Cardiac fibroblast (primary cell): ENCODE results near the gene SIRT4.

Experiments used
- DNase-seq, 2 donors: peaks; one replicate each; pipeline versions ENCODE4 v3.0.0 to v3.0.0-alpha.2; 2010; ENCODE audit warnings: low read depth in 2 of 2
- H3K4me3 ChIP-seq, 2 donors: replicated peaks in 1 of 2; 1 replicate in 1 of 2; 2 replicates in 1 of 2; pipeline ENCODE4 v1.5.1; 2011; ENCODE audit warnings: low read depth in 2 of 2, low read length in 2 of 2, mild to moderate bottlenecking in 2 of 2, moderate library complexity in 1 of 2
- TF ChIP-seq, protein P1 (sequence below): IDR thresholded peaks from one replicate; pipeline ENCODE4 v1.5.1; 2011; ENCODE audit warnings: low read depth, mild to moderate bottlenecking, low read length, inconsistent platforms

SIRT4 gene

GRCh38 chr12:120264904-120265472 is 37.1 kb upstream of the SIRT4 start:
- DNase-seq = no peak
- H3K4me3 ChIP-seq = peak overlapping the region; percentile 92 to 93
- TF ChIP-seq, protein P1, sequence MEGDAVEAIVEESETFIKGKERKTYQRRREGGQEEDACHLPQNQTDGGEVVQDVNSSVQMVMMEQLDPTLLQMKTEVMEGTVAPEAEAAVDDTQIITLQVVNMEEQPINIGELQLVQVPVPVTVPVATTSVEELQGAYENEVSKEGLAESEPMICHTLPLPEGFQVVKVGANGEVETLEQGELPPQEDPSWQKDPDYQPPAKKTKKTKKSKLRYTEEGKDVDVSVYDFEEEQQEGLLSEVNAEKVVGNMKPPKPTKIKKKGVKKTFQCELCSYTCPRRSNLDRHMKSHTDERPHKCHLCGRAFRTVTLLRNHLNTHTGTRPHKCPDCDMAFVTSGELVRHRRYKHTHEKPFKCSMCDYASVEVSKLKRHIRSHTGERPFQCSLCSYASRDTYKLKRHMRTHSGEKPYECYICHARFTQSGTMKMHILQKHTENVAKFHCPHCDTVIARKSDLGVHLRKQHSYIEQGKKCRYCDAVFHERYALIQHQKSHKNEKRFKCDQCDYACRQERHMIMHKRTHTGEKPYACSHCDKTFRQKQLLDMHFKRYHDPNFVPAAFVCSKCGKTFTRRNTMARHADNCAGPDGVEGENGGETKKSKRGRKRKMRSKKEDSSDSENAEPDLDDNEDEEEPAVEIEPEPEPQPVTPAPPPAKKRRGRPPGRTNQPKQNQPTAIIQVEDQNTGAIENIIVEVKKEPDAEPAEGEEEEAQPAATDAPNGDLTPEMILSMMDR = no peak

GRCh38 chr12:120265473-120266179 is 36.5 kb upstream of the SIRT4 start, which contains the start of gene PXN:
Gene PXN, minus strand, starts transcription at chr12:120265730. Its CDS starts 101 bp downstream, at chr12:120265629.
- peak; percentile 78 to 89 for DNase-seq
- peak within 1 kb of the TSS; percentile 92 to 93 for H3K4me3 ChIP-seq
- TF ChIP-seq, protein P1 = peak; percentile 58

DNA sequence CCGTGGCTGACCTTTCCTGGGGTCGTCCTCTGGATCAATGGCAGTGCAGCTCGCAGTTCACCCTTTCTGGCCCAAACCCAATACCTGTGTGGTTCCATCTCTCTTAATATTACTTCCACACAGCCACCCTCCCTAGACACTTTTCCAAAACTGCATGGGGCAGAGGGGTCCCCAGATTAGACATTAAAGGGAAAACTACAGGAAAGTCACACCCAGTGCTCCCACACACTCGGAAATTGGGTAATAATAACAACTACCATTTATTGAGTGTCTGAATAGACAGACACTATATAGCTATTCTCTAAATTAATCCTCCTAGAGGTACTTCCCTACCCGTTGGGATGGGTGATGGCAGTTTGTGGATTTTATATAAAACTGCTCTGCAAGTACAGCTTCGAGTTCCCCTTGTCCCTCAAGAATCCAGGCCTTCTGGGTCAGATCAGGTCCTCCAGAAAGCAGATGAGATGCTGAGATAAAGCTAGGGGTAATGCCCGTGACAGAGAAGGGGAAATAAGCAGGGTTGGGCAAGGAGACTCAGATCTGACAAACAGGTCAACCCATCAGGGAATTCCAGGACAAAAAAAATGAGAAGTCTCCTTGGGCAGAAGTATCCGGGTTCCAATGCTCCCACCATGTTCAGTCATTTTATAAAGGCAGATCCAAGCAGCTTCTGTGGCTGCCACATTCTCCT is 35.8 kb upstream of the SIRT4 start:
- no peak overlapping the region for H3K4me3 ChIP-seq
- TF ChIP-seq, protein P1 = no peak
- no peak for DNase-seq

GRCh38 chr12:120267736-120268135 is 34.4 kb upstream of the SIRT4 start:
- TF ChIP-seq, protein P1 = no peak
- no peak overlapping the region for H3K4me3 ChIP-seq
- no peak for DNase-seq

DNA sequence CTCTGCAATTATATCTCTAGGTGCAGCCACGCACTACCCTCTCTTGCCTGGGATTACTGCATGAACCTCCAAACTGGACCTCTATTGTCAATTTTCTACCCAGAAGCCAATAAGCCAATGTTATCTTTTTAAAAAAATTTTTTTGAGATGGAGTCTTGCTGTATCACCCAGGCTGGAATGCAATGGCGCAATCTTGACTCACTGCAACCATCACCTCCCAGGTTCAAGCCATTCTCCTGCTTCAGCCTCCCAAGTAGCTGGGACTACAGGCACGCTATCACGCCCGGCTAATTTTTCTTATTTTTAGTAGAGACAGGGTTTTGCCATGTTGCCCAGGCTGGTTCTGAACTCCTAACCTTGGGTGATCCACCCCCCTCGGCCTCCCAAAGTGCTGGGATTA is 25.4 kb upstream of the SIRT4 start:
- no peak overlapping the region for H3K4me3 ChIP-seq
- DNase-seq = peak; percentile 67 to 85
- TF ChIP-seq, protein P1 = no peak

DNA sequence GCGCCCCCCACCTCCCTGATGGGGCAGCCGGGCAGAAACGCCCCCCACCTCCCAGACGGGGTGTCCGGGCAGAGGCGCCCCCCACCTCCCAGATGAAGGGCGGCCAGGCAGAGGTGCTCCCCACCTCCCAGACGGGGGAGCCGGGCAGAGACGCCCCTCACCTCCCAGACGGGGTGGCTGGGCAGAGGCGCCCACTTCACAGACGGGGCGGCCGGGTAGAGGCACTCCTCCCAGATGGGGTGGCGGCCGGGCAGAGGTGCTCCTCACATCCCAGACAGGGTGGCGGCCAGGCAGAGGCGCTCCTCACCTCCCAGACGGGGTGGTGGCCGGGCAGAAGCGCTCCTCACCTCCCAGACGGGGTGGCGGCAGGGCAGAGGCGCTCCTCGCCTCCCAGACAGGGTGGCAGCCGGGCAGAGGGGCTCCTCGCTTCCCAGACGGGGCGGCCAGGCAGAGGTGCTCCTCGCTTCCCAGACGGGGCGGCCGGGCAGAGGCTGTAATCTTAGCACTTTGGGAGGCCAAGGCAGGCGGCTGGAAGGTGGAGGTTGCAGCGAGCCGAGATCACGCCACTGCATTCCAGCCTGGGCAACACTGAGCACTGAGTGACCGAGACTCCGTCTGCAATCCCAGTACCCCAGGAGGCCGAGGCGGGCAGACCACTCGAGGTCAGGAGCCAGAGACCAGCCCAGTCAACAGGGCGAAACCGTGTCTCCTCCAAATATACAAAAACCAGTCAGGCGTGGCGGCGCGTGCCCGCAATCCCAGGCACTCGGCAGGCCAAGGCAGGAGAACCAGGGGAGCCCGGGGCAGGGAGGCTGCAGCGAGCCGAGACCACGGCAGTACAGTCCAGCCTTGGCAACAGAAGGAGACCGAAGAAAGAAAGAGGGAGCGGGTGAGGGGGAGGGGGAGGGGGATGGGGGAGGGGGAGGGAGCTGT is 23.7 kb upstream of the SIRT4 start:
- DNase-seq = no peak
- H3K4me3 ChIP-seq = no peak overlapping the region
- TF ChIP-seq, protein P1 = no peak
